GM12873 (cell line): ENCODE data around the gene DDX10.
A peak's percentile ranks its signal among the peaks of the same experiment; 100 is the strongest.

Experiments
- CTCF ChIP-seq: IDR thresholded peaks from 2 replicates; pipeline ENCODE4 v1.5.1; 2012; ENCODE audit warnings: low read depth, mild to moderate bottlenecking, moderate library complexity, low read length, control low read depth; ENCODE audit not compliant: insufficient read depth; ENCODE audit errors: missing control alignments

The DDX10 gene

DNA sequence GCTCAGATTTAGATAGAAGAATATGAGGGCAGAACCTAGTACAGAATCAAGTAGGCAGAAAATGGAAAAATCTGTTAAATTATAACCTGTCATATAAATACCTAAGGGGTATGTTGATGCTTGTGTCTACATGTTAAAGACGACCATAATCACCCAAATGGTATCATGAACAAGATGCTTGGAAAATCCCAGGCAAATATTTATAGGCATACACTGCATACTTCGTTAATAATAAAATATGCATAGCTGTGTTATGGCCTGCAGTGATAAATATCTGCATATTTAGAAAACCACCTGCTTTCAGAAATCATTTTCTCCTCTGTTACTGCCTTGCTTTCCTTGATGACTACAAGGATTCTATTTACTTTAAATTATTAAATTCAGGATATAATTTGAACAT lies 18.9 kb upstream of the DDX10 start:
- no peak for TF ChIP-seq CTCF

GRCh38 chr11:108647387-108647700 lies 17.5 kb upstream of the DDX10 start:
- no peak for TF ChIP-seq CTCF

DNA sequence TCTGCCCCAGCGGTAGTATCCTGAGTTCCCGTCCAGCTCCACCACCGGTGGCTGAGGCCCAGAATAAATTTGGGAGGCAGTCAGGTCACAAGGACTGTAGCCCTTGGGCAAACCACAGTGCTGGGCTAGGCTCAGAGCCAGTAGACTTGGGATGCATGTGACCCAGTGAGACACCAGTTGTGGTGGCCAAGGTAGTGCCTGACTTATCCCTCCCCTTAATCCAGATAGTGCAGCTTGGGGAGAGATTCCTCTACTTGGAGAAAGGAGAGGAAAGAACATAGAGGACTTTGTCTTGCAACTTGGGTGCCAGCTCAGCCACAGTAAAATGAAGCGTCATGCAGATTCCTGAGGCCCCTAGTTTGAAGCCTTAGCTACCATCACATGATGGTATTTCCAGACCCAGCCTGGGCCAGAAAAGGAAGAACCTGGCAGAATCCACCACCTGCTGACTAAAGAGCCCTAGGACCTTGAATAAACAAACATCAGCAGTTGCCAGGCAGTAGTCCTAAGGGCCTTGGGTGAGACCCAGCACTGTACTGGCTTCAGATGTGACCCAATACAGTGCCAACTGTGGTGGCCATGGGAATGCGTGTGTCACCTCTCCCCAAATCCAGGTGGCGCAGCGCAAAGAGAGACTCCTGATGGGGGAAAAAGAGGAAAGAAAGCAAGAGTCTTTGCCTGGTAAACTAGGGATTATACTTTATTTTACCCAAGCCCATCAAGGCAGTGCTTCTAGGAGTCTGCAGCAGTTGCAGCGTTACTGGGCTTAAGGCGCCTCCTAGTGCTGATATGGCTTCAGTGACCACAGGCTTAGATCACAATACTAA lies 17.0 kb upstream of the DDX10 start:
- peak; percentile 96 for TF ChIP-seq CTCF

DNA sequence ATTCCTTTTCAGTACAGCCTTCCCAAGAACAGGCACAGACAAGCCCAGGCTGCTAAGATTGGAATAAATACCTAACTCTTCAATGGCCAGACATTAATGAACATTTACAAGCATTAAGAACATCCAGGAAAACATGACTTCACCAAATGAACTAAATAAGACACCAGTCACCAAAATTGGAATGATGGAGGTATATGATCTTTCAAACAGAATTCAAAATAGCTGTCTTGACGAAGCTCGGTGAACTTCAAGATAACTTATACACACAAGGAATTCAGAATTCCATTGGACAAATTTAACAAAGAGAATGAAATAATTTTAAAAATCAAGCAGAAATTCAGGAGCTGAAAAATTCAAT lies 16.4 kb upstream of the DDX10 start:
- no peak for TF ChIP-seq CTCF

DNA sequence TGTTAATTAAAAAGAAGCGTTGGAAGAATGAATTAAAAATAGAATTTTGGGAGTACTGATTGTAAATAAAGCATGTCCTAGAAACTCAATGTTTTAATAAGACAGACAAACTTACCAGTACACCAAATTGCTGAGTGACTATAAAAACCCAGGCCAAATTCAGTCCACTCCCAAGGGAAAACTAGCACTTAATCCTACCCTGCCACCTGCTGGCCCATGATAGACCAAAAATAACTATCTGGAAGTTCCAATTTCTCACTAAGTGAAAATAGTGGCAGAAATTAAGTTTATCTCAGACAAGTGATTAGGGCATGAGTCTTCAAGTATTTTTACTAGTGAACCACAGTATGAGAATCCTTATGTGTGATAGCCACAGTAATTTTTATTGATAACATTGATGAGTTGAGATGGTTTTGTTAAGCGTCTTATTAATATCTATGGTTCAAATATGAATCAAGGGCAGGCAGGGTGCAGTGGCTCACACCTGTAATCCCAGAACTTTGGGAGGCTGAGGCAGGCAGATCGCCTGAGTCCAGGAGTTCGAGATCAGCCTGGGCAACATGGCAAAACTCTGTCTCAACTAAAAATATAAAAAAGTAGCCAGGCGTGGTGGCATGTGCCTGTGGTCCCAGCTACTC lies 9.8 kb upstream of the DDX10 start:
- TF ChIP-seq CTCF: peak; percentile 54

GRCh38 chr11:108662700-108663099 lies 2.2 kb upstream of the DDX10 start:
- TF ChIP-seq CTCF: no peak

DNA sequence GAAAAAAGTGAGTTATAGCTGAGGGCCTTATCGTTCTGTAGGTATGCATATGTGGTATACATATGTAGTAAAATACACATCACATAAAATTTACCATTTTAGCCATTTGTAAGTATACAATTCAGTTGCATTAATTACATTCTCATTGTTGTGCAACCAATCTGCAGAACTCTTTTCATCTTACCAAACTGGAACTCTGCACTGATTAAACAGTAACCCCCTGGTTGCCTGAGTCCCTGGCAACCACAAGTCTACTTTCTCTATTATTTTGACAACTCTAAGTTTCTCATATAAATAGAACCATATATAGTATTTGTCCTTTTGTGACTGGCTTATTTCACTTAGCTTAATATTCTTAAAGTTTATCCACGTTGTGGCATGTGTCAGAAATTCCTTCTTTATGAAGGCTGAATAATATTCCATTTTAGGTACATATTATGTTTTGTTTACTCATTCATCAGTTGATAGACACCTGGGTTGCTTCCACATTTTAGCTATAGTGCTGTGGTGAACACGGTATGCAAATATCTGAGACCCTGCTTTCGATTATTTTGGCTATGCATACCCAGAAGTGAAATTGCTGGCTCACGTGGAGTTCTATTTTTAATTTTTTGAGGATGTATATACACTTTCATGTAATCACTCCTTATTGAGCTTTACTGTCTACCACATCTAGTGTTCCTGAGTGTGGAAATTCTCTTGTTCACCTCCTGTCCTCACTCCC lies 1.6 kb upstream of the DDX10 start:
- TF ChIP-seq CTCF: no peak
